GM19240 (cell line): Measurements from ENCODE around the gene SHANK3.
A peak's percentile ranks its signal among the peaks of the same experiment; 100 is the strongest.

Experiments
- DNase-seq: peaks from one replicate; pipeline ENCODE4 v3.0.0; 2011; ENCODE audit warnings: low spot score; ENCODE audit not compliant: insufficient read length

SHANK3 gene

GRCh38 chr22:50678218-50678650, 5.6 kb downstream of the SHANK3 start:
- DNase-seq = no peak

GRCh38 chr22:50678651-50679521, 6.3 kb downstream of the SHANK3 start:
- DNase-seq = no peak

GRCh38 chr22:50683086-50683993, 10.7 kb downstream of the SHANK3 start:
- DNase-seq = peak; percentile 2

- no peak for DNase-seq
Observed at GRCh38 chr22:50683994-50684371, 11.4 kb downstream of the SHANK3 start.

GRCh38 chr22:50684501-50684900, 11.9 kb downstream of the SHANK3 start:
- DNase-seq = no peak

GRCh38 chr22:50684986-50685385, 12.4 kb downstream of the SHANK3 start:
- DNase-seq = no peak

GRCh38 chr22:50686794-50687193, 14.2 kb downstream of the SHANK3 start:
- no peak for DNase-seq

GRCh38 chr22:50687829-50688228, 15.2 kb downstream of the SHANK3 start:
- no peak for DNase-seq

- DNase-seq = no peak
Observed at GRCh38 chr22:50688448-50688847, 15.8 kb downstream of the SHANK3 start.

- DNase-seq = no peak
Observed at GRCh38 chr22:50691521-50691920, 18.9 kb downstream of the SHANK3 start.

GRCh38 chr22:50693462-50693861, 20.8 kb downstream of the SHANK3 start:
- no peak for DNase-seq

- no peak for DNase-seq
Observed at GRCh38 chr22:50694099-50694605, 21.5 kb downstream of the SHANK3 start.

GRCh38 chr22:50694766-50695420, 22.3 kb downstream of the SHANK3 start:
- no peak for DNase-seq

GRCh38 chr22:50695421-50696250, 23.0 kb downstream of the SHANK3 start:
- no peak for DNase-seq

GRCh38 chr22:50696251-50696798, 23.7 kb downstream of the SHANK3 start:
- no peak for DNase-seq

- DNase-seq = no peak
Observed at GRCh38 chr22:50696799-50697561, 24.4 kb downstream of the SHANK3 start.

GRCh38 chr22:50697667-50698506, 25.3 kb downstream of the SHANK3 start:
- no peak for DNase-seq

- DNase-seq = no peak
Observed at GRCh38 chr22:50698546-50698945, 25.9 kb downstream of the SHANK3 start.
